Coronary artery (tissue), 2 donors: Measurements from ENCODE around the gene MYH11.
"Not testable (repeated sequence)": the region's sequence is repeated elsewhere in the genome, so short reads cannot be mapped to it uniquely, and the experiment has no call there.

Experiments used
- DNase-seq: peaks from one replicate; pipeline ENCODE4 v3.0.0-alpha.2; 2017; ENCODE audit warnings: low spot score
- H3K27ac ChIP-seq, 2 donors: fragments of 200-600 bp; sonication (generic); one replicate each; pipeline ENCODE4 v1.5.1; 2016 to 2019
- H3K4me3 ChIP-seq: fragments of 200-600 bp; sonication (generic); 2 replicates; pipeline ENCODE4 v1.5.1; 2016; ENCODE audit warnings: mild to moderate bottlenecking, moderate library complexity
- CTCF ChIP-seq: fragments of 200-600 bp; sonication (generic); IDR thresholded peaks from one replicate; pipeline ENCODE4 v1.5.1; 2019; ENCODE audit warnings: antibody characterized with exemption

The MYH11 gene

GRCh38 chr16:15854906-15855703 lies 1.7 kb downstream of the MYH11 start:
- peak overlapping the region; percentile 82 to 88 for H3K27ac ChIP-seq
- peak overlapping the region; percentile 76 for H3K4me3 ChIP-seq
- no peak for TF ChIP-seq CTCF
- no peak for DNase-seq

- peak overlapping the region; percentile 82 to 88 for H3K27ac ChIP-seq
- H3K4me3 ChIP-seq = peak overlapping the region; percentile 76
- no peak for DNase-seq
- no peak for TF ChIP-seq CTCF
Observed at GRCh38 chr16:15854061-15854460, 2.8 kb downstream of the MYH11 start.

- no peak for DNase-seq
- Histone ChIP-seq H3K27ac (peak overlapping the region; percentile 82 to 88), H3K4me3 (peak overlapping the region; percentile 76)
- no peak for TF ChIP-seq CTCF
Observed at GRCh38 chr16:15853021-15853420, 3.8 kb downstream of the MYH11 start.

- DNase-seq = not testable (repeated sequence)
- Histone ChIP-seq H3K4me3 (peak overlapping the region; percentile 76), H3K27ac (peak overlapping the region; percentile 87 to 88)
Observed at GRCh38 chr16:15850555-15850954, 6.3 kb downstream of the MYH11 start.

GRCh38 chr16:15849209-15849981 lies 7.4 kb downstream of the MYH11 start:
- no peak for TF ChIP-seq CTCF
- no peak for DNase-seq
- Histone ChIP-seq H3K27ac (peak overlapping the region; percentile 87 to 88), H3K4me3 (peak overlapping the region; percentile 76)

- no peak for TF ChIP-seq CTCF
- Histone ChIP-seq H3K4me3 (peak overlapping the region; percentile 76), H3K27ac (peak overlapping the region; percentile 87 to 88)
- no peak for DNase-seq
Observed at GRCh38 chr16:15847611-15848175, 9.1 kb downstream of the MYH11 start.

- peak overlapping the region; percentile 87 to 88 for H3K27ac ChIP-seq
- H3K4me3 ChIP-seq = peak overlapping the region; percentile 76
- no peak for TF ChIP-seq CTCF
- no peak for DNase-seq
Observed at GRCh38 chr16:15846510-15846909, 10.3 kb downstream of the MYH11 start.
